ENCODE results near the gene CDH16.
"Not testable (repeated sequence)": the region's sequence is repeated elsewhere in the genome, so short reads cannot be mapped to it uniquely, and the experiment has no call there.

CDH16 gene

DNA sequence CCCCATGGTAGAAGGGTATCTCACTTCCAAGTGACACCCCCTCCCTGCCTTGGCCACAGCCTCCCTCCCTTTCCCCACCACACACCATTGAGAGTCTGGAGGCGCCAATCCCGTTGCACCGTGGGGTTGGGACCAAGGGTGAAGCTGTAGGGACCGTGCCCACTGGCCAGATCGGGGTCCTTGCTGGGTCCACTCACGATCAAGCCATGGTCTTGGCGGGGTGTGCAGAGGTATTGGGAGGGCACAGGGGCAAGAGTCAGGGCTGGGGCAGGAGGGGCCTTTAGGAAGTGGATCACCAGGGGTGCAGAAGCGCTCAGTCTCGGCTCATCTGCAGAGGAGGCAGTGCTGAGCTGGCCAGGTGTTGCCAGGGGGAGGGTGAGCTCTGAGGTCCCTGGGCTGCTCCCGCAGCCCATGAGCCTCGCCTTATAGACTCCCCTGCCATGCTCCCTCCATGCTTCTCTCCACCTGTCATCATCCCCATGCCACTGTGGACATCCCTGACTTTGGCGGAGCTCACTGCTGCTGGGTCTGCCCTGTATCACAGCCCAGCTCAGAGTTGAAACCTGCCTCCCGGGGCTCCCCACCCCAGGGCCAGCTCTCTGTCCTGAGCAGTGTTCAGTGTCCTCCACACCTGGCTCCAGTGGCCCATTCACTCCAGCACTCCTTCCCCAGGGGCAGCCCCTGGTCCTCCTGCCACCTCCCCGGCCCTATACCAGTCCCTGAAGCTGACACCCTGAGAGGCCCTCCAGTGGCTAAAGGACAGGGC, 8.3 kb downstream of the CDH16 start:
- no peak for DNase-seq

DNA sequence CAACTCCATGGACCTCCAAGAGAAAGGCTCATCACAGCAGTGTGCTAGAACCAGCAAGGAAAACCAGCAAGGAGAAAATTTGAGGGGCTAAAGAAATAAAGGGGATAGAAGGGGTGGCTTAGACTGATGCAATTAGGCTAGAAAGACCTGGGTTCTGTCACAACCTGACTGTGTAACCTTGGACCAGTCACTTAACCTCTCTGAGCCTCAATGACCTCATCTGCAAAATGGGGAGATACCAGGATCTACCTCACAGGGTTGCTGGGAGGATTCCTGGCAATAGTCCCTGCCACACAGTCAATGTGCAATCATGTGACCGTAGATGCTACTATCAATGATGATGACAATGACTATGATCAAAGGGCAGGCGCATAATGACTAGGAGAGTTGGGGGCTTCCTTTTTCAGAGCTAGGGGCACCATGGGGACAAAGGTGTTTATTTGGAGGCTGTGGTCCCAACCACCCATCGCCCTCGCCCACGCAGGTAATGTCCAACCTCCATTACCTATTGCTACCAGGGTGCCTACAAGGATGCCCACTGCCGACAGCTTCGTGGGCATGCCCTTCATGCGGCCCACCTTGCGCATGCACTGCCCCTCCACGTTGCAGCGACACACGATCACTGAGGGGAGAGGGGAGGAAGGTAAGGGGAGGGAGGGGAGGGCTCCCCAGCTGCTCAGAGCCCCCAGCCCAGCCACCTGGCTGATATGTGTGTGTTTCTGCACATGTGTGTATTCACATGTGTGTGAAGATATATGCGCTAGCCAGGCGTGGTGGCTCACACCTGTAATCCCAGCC, 9.7 kb downstream of the CDH16 start:
- no peak for DNase-seq

- no peak for DNase-seq
These were observed 10.6 kb downstream of the CDH16 start for GRCh38 chr16:66908116-66908515.

- DNase-seq, result no peak
These were observed 11.5 kb downstream of the CDH16 start for GRCh38 chr16:66906916-66907836.

GRCh38 chr16:66905633-66906539, 12.8 kb downstream of the CDH16 start:
- DNase-seq, result no peak

GRCh38 chr16:66904846-66905632, 13.6 kb downstream of the CDH16 start:
- DNase-seq, result no peak

- DNase-seq, result no peak
These were observed 14.2 kb downstream of the CDH16 start for GRCh38 chr16:66904428-66904845.

DNA sequence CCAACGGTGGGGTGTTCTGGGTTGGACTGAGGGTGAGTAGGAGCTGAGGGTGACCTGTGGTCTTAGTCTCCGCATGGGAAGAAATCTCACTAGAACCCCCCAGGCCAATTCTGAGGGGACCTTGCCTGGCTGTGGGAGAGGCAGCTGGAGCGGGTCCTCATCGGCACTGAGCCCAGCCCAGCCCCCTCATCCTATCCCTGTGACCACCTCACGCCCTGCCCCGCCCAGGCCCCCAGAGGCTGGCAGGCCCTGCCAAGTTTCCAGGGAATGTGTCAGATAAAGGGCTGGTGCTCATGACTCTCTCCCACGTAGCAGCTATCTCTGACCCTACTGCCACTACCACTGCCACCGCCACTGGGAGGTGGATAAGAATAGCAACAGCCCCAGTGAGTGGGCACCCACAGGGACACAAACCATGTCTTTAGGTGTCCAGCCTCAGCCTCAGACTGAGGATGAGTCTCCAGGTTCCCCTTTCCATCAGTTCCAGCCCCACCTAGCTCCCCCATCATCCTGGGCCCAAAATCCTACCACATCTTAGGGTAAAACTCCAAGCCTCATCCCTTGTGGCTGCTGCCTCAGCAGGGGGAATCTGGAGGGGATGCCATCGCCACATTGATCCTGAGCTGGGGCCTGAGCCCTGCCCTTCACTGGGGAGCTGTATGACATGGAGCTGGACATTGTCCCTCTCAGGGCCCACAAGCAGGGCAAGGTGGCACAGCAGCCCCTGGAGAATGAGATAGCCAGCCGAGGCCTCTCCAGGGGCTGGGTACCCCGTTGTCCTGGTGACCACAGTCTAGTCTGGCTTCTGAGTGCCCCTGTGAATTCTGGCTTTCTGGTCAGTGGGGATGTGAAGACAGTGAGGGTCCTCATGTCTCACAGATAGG, 14.9 kb downstream of the CDH16 start:
- DNase-seq, result no peak

- no peak for DNase-seq
These were observed 15.8 kb downstream of the CDH16 start for GRCh38 chr16:66902648-66903543.

GRCh38 chr16:66901626-66902025, 17.1 kb downstream of the CDH16 start:
- DNase-seq, result no peak

DNA sequence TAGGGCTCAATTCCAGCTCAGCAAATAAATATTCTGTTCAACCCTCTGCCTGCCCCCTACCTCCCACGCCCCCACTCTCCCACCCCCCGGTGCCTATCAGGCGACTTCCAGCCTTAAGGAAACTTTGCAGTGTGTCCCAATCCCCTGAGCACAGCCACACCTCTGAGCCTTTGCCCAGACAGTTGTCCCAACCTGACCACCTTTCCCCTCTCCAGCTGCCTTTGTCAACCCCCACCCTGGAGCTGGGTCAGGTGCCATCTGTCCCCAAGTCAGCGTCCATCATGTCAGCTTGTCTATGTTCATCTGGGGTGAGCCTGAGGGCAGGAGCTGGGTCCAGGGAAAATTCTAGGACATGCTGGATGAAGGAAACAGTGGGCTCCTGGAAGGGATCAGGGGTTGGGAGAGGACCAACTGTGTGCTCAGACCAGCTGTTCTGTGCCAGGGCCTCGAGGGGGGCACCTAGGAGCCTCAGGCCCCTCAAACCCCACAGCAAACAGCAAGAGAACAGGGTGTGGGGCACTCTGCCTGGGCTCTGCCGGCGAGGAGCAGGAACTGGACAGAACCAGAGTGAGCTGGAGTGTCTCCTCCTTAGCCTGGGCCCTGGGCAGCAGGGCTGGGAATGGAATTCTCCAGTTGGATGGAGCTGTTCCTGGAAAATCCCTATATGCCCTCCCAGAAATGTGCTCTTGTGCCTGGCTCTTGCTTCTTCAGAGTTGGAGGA, 17.8 kb downstream of the CDH16 start:
- DNase-seq, result no peak

- no peak for DNase-seq
These were observed 18.6 kb downstream of the CDH16 start for GRCh38 chr16:66899945-66900710.

DNA sequence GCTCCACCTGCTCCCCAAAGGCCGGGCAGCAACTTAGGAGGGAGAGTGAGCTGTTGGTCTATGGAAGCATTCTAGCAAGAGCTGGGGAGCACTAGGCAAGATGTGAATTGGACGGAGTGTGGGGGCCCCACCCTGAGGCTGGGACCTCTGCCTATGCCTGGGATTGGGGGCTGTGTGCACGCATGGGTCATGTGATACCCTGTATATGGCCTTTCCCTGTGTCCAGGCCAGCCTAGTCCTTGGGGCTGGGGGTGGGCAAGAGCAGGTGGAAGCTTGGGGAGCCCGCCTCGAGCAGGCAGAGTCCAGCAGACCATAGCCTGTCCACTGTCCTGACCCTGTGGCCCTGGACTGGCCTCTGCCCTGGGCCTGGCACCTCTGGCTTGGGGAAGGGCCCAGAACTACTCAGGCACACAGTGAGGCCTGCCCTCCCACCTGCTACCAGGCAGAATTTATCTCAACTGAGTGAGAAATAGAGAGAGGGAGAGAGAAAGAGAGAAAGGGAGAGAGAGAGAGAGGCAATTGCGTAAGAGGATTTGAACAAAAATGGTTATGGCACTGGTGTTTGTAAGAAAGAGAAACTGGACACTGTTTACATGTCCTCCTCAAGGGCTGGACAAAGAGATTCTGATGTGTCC, 19.3 kb downstream of the CDH16 start:
- DNase-seq, result no peak

- DNase-seq, result no peak
These were observed 19.8 kb downstream of the CDH16 start for GRCh38 chr16:66898933-66899309.

DNA sequence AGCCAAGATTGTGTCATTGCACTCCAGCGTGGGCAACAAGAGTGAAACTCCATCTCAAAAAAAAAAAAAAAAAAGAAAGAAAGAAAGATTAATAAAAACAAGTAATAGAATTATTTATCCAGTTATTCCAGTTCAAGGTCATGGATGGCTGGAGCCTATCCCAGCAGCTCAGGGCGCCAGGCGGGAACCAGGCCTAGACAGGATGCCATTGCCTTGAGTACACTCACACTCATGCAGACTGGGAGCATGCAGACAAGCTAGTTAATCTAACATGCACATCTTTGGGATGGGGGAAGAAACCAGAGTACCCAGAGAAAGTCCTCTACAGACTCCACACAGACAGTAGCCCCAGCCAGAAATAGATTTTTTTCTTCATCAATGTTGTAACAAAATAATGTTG, 20.5 kb downstream of the CDH16 start:
- no peak for DNase-seq

DNA sequence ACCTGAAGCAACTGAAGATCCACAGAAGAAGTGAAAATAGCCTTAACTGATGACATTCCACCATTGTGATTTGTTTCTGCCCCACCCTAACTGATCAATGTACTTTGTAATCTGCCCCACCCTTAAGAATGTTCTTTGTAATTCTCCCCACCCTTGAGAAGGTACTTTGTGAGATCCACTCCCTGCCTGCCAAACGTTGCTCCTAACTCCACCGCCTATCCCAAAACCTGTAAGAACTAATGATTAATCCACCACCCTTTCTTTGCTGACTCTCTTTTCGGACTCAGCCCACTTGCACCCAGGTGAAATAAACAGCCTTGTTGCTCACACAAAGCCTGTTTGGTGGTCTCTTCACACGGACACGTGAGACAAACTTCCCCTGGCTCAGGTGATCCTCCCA, 22.0 kb downstream of the CDH16 start:
- DNase-seq, result not testable (repeated sequence)

DNA sequence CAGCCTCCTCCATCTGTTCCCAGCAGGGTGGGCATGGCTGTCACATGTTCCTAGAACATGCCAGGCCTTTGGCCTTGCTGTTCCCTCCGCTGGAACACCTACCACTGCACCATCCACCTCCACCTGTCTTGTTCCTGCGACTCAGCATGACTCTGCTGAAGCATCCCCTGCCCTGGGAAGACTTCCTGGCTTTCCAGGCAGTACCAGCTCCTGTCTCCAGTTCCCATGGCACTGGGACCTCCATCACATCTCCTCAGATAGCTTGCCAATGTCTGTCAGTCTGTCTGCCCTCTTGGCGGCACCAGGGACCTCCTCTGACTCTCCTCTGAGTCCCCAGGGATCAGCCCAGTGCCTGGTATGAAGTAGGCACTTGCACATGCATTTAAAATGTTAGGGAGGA, 22.7 kb downstream of the CDH16 start:
- no peak for DNase-seq

Measured in NCI-H2107 (cell line).